Activated CD4-positive, alpha-beta T cell treated with anti-CD3 and anti-CD28 coated beads for 1 hour (primary cell): Measurements from ENCODE around the gene SCTR.

Experiments used
- DNase-seq: peaks from one replicate; pipeline ENCODE4 v3.0.0-alpha.2; 2020

SCTR gene

GRCh38 chr2:119522671-119523070 lies 1.6 kb downstream of the SCTR start:
- no peak for DNase-seq

- DNase-seq: no peak
Observed at GRCh38 chr2:119521433-119522050, 2.7 kb downstream of the SCTR start.

- DNase-seq: no peak
Observed at GRCh38 chr2:119520696-119521432, 3.4 kb downstream of the SCTR start.

GRCh38 chr2:119519057-119519408 lies 5.2 kb downstream of the SCTR start:
- DNase-seq: no peak

- no peak for DNase-seq
Observed at GRCh38 chr2:119518401-119519056, 5.8 kb downstream of the SCTR start.

- DNase-seq: no peak
Observed at GRCh38 chr2:119517433-119517832, 6.8 kb downstream of the SCTR start.

GRCh38 chr2:119516121-119516520 lies 8.2 kb downstream of the SCTR start:
- DNase-seq: no peak

GRCh38 chr2:119513832-119514231 lies 10.5 kb downstream of the SCTR start:
- DNase-seq: no peak

- no peak for DNase-seq
Observed at GRCh38 chr2:119512946-119513345, 11.3 kb downstream of the SCTR start.

GRCh38 chr2:119511989-119512388 lies 12.3 kb downstream of the SCTR start:
- DNase-seq: no peak

GRCh38 chr2:119508756-119509155 lies 15.5 kb downstream of the SCTR start:
- DNase-seq: no peak

GRCh38 chr2:119496682-119497081 lies 27.6 kb downstream of the SCTR start:
- DNase-seq: no peak

GRCh38 chr2:119495948-119496347 lies 28.3 kb downstream of the SCTR start:
- no peak for DNase-seq

- no peak for DNase-seq
Observed at GRCh38 chr2:119494163-119494790, 30.0 kb downstream of the SCTR start.

- DNase-seq: no peak
Observed at GRCh38 chr2:119491776-119492525, 32.3 kb downstream of the SCTR start.

- no peak for DNase-seq
Observed at GRCh38 chr2:119490653-119491195, 33.6 kb downstream of the SCTR start.

GRCh38 chr2:119490106-119490505 lies 34.2 kb downstream of the SCTR start:
- DNase-seq: no peak

- no peak for DNase-seq
Observed at GRCh38 chr2:119489232-119489952, 34.9 kb downstream of the SCTR start.

- DNase-seq: no peak
Observed at GRCh38 chr2:119488245-119489214, 35.8 kb downstream of the SCTR start.

- no peak for DNase-seq
Observed at GRCh38 chr2:119487434-119488244, 36.6 kb downstream of the SCTR start.
